NCI-H1436 (cell line): Measurements from ENCODE around the gene SOX21.

Source experiments
- DNase-seq: peaks from one replicate; lab custom pipeline; 2025; lab: John Stamatoyannopoulos, UW

Gene SOX21

GRCh38 chr13:94678845-94679244 lies 33.5 kb downstream of the SOX21 start:
- DNase-seq, result no peak

DNA sequence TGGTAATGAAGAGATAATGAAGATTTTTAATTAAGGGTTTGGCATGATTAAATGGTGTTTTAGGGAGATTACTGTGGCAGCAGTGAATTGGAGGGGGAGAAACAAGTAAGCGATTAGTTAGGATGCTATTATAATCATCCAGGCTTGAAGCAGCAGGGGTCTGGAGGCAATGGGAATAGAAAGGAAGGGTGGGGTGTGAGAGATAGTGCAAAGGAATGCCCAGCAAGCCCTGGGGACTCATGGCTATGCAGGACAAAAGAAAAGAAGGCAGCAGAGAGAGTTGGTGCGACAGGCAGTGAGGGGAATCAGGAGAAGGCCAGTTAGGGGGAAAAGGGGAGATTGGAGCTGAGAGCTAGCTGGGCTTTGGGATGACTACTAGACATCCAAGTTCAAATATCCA lies 34.5 kb downstream of the SOX21 start:
- no peak for DNase-seq

GRCh38 chr13:94674609-94675348 lies 37.6 kb downstream of the SOX21 start:
- peak; percentile 73 for DNase-seq

DNA sequence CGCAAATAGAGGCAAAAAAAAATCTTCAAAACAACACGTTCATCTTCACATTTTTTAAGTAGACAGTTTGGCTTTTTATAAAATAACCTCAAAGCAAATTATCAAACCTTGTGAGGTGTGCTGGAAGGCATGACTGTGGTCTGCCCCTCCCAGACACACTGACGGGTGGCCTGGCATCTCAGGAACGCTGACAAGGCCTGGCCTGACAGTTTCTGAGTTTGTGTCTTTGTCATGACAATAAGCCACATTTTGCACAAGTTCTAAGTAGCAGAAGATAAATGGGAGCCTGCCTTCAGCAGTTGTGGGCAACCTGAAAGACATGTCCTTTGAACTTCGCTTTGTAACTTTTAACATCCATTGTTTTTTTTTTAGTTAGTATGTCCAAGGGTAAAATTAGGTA lies 38.5 kb downstream of the SOX21 start:
- no peak for DNase-seq

DNA sequence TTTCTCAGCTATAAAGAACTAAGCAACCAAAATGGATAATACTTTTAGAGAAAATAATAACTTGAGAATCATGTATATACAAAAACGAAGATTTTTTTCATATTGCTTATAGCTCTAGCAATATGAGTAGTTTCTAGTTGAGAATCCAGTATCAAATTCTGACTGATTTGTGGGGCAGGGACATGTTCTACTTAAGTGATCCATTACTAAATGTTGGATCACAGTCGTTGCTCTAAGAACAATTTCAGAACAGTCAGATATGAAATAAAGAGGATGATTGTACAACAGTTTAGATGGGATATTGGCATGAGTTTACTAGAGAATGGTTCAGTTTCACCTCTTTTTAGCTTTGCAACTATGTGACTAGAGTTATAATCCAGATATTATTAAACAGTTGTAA lies 39.9 kb downstream of the SOX21 start:
- DNase-seq, result no peak

DNA sequence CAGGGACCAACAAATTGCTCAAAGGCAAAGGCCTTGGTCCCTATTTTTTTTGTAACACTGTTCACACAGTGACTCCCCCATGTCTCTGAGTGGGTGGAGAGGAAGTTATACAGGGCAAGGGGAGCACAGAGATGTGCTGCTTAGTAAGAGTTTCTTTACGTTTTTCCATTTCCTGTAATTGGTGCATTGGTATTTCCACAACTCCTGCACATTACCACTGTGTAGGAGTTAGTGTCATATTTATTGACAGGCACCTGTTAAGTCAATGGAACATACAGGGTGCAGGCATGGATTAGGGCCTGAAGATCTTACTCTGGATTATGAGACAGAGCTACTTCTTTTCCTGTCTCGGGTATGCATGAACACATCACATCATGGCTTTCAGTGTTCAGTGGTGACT lies 45.2 kb downstream of the SOX21 start:
- DNase-seq, result no peak

- DNase-seq, result no peak
Measured at GRCh38 chr13:94666065-94666464, 46.3 kb downstream of the SOX21 start.

DNA sequence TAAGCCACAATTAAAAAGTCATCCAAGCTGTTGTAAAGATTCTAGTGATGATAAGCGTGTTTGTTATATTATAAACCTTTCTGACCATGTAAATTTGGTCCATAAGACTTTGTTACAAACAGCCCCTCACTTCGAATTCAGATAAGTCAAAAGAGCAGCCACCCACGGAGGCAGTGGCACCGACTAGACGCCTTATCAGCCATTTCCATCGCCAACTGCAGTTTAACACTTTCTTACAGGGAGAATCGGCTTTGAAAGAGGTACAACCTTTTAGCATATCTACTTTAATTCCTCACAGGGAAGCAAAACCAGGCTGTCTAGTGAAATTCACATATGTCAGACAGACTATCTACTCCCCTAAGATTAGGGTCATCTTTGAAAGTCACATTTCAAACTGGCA lies 47.5 kb downstream of the SOX21 start:
- no peak for DNase-seq

GRCh38 chr13:94662274-94662945 lies 49.9 kb downstream of the SOX21 start:
- no peak for DNase-seq

GRCh38 chr13:94661406-94661805 lies 50.9 kb downstream of the SOX21 start:
- DNase-seq, result no peak

GRCh38 chr13:94660695-94661326 lies 51.5 kb downstream of the SOX21 start:
- DNase-seq, result no peak
